Frontal cortex (tissue), 4 donors: ENCODE results near the gene XIAP. TPM values are rescaled to one million over a fixed set of nuclear protein-coding genes. Genes with fewer than 3 reads are reported as not detected.
"Not testable (repeated sequence)": the region's sequence is repeated elsewhere in the genome, so short reads cannot be mapped to it uniquely, and the experiment has no call there.

Experiments
- DNase-seq, 2 donors: peaks; one replicate each; pipeline ENCODE4 v3.0.0; 2012; ENCODE audit warnings: low spot score in 2 of 2
- FAIRE-seq: peaks from 2 replicates; lab custom pipeline; 2012; peaks lifted over from hg19 to GRCh38; lab: Jason Lieb, UNC
- total RNA-seq: library from RNA; depleted of rRNA; stranded (reverse); fragments of >200 nt; gene quantifications from one replicate; pipeline ENCODE4 v1.2.3, GENCODE V29; 2014
- donor health status: control.
- donor health status: control.
- donor health status: control.

XIAP gene
- total RNA-seq, result 77.5 TPM

GRCh38 chrX:123859846-123860838 is at the start of gene XIAP:
XIAP (plus strand) TSS chrX:123860053; CDS start chrX:123885663, 25,610 bp downstream.
- DNase-seq (peak; percentile 74 to 77), FAIRE-seq (no peak)

DNA sequence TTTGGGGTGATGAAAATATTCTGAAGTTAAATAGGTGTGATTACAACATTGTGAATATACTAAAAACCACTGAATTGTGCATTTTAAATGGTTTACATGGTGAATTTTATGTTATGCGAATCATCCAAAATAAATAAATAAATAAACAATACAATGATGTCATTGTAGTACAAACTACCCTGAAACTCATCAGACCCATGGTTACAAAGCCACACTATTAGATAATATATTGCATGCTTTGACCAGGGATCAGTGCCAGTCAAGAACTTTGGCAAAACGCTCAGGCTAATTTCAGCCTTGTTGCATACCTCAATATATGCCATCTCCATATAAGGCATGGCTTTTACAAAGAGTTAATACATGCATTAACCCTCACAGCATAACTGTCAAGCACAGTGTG is 45.5 kb upstream of the XIAP start:
- FAIRE-seq, result no peak
- no peak for DNase-seq

- not testable (repeated sequence) for DNase-seq, FAIRE-seq
Measured at GRCh38 chrX:123814934-123815394, 44.9 kb upstream of the XIAP start.

DNA sequence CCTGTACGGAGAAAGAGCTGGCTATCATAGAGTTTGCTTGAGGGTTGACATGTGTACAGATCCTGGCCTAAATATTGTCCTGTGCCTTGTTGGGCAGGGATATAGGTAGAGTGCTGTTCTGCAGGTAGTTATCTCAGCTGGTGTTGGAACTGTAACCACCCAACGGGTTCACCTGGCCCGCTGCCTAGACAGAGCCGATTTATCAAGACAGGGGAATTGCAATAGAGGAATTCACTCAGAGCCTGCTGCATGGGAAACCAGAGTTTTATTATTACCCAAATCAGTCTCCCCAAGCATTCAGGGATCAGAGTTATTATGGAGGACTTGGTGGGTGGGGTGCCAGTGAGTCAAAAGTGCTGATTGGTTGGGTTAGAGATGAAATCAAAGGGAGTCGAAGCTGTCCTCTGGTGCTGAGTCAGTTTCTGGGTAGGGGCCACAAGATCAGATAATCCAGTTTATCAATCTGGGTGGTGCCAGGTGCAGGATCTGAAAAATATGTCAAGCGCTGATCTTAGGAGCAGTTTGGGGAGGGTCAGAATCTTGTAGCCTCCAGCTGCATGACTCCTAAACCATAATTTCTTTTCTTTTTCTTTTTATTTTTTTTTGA is 42.5 kb upstream of the XIAP start:
- no peak for FAIRE-seq

DNA sequence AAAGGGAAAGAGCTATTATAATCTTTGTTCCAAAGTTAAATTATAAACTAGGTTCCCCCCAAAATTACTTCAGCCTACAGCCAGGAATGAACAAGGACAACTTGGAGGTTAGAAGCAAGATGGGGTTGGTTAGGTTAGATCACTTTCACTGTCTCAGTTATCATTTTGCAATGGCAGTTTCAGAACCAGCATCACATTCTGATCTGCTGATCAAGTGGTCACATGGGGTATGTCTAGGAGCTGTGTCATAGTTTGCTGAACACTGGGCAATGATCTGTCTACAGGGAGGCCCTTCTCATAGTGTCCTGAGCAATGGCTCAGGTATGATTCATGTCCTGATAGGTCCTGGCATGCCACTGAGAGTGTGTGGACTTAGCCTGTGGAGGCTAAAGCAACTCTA is 41.6 kb upstream of the XIAP start:
- DNase-seq (no peak), FAIRE-seq (no peak)

More for the DNA sequence above, 42.5 kb upstream of the XIAP start:
- DNase-seq, result no peak

GRCh38 chrX:123822965-123823364 is 36.9 kb upstream of the XIAP start:
- DNase-seq (no peak), FAIRE-seq (no peak)

- FAIRE-seq, result no peak
- DNase-seq, result peak in 1 of 2 donors; percentile 16
Measured at GRCh38 chrX:123830309-123830708, 29.5 kb upstream of the XIAP start.

DNA sequence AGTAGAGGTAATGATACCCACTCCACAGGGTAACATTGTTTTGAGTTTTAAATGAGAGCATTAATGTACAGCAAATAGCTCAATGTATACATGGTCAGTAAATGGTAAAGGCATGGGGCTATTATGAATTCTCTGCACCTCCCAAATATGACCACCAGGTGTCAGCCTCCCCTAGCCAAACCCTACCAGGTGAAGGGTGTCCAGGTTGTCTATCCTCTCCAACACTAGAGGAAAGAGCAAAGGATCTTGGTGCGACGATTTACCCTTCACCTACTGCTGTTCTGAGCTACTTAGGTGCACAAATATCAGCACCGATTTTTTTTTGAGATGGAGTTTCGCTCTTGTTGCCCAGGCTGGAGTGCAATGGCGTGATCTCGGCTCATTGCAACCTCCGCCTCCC is 26.5 kb upstream of the XIAP start:
- FAIRE-seq, result no peak

DNA sequence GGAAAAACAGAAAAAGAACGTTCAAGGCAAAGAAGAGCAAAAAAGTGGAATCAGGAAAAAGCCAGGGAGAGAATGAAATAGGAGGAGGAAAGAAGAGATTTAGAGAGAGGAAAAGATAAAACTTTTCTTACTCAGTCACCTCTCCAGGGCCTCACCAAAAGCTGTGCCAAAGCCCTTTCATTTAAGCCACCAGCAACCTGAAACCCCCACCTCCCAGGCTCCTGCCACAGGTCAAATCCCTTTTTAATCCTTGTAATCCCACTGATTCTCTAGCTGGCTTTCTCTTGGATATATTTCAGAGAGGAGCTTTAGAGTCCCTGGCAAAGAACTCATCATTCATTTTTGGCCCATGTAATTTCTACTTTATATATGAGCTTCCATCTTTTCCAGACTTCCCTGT is 25.7 kb upstream of the XIAP start:
- FAIRE-seq (no peak), DNase-seq (no peak)

More for the DNA sequence above, 26.5 kb upstream of the XIAP start:
- DNase-seq, result peak; percentile 24 to 49

DNA sequence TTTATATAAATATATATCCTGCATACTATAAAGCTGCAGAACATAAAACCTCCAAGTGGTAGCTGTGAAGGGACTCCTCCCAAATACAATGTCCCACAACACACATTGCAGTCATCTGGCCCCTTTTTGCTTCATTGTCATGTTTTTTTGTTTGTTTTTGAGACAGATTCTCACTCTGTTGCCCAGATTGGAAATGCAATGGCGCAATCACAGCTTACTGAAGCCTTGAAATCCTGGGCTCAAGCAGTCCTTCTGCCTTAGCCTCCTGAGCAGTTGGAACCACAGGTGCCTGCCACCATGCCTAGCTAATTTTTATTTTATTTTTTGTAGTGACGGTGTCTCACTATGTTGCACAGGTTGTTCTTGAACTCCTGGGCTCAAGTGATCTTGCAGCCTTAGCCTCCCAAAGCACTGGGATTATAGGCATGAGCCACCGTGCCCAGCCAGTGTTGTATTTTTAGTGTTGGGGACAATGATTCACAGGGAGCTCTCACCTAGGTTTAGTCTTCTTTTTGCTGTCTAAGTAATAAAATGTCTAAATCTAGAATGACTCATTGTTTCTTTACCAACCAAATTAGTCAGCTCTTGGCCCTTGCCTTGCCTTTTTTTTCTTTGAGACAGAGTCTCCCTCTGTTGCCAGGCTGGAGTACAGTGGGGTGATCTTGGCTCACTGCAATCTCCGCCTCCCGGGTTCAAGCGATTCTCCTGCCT is 24.0 kb upstream of the XIAP start:
- FAIRE-seq (no peak), DNase-seq (no peak)

- FAIRE-seq, DNase-seq: not testable (repeated sequence)
Measured at GRCh38 chrX:123845129-123845528, 14.7 kb upstream of the XIAP start.

- DNase-seq (no peak), FAIRE-seq (no peak)
Measured at GRCh38 chrX:123846577-123847038, 13.2 kb upstream of the XIAP start.

GRCh38 chrX:123847056-123847455 is 12.8 kb upstream of the XIAP start:
- DNase-seq (no peak), FAIRE-seq (no peak)

DNA sequence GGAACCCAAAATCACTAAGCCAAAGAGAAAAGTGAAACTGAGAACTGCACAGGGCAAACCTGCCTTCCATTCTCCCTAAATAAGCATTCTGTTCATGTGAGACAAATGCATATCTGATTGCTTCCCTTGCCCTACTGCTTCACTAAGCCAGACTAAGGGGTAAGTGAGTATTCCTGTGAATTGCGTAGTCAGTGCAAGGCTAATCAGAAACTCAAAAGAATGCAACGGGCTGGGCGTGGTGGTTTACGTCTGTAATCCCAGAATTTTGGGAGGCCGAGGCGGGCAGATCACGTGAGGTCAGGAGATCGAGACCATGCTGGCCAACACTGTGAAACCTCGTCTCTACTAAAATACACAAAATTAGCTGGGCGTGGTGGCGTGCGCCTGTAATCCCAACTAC is 10.8 kb upstream of the XIAP start:
- DNase-seq (no peak), FAIRE-seq (no peak)

GRCh38 chrX:123849906-123850305 is 9.9 kb upstream of the XIAP start:
- not testable (repeated sequence) for DNase-seq, FAIRE-seq

GRCh38 chrX:123851079-123851478 is 8.8 kb upstream of the XIAP start:
- FAIRE-seq, result no peak
- DNase-seq, result no peak

DNA sequence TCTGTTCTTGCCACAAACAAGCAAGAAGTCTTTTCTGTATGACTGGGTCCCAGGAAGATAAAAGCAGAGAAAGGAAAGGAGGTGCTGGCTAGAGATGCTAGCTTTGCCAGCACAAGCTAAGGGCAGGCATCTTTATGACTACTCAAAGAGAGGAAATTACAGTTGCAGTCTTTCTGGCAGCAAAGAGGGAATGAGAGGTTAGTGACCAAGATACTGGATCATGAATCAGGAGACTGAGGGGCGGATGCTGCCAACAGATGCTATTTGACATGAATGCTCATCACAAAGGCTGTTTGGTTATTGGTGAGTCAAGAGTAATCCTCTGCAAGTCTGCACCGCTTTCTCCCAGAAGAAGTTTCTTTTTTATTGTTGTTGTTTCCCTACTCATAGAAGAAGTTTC is 5.5 kb upstream of the XIAP start:
- FAIRE-seq, result no peak
- DNase-seq, result no peak

DNA sequence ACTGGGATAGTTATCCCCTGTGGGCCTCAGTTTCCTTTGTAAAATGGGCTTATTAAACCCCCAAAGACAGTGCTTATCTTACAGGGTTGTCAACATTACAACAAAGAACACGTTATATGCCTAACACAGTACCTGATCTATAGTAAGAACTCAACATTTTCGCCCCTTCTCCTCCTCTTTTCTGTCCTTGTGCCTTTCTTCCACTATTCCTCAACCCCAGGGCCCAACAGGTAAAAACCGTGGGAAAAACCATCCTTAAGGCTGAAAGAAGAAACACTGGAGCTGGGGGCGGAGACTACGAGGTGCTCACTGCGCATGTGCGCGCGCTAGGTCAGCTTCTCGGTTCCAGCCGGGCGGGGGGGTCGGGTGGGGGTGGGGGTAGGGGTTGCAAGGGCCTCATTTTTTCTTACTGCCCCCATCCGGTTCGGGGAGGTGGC is 426 bp upstream of the XIAP start:
- peak; percentile 61 to 72 for DNase-seq
- FAIRE-seq, result no peak

- FAIRE-seq (no peak), DNase-seq (no peak)
Measured at GRCh38 chrX:123860983-123861382, 1.1 kb downstream of the XIAP start.

DNA sequence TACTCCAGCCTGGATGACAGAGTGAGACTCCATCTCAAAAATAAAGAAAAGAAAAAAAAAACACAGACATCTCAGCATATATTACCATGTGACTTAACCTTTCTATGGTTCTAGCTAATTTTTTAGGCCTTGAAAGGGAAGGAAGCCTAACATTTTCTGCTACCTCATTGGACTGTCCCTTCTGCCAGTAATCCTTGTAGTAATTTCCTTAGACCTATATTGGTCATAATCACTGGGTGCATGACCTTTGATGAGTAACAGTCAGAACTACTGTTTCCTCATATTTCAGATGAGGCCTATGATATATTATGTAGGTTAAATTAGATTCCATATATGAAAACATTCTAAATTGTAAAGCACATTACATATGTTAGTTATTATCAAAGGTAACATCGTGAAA is 9.6 kb downstream of the XIAP start:
- FAIRE-seq (no peak), DNase-seq (no peak)
